ENCODE results near the gene EIF6.

EIF6 gene

DNA sequence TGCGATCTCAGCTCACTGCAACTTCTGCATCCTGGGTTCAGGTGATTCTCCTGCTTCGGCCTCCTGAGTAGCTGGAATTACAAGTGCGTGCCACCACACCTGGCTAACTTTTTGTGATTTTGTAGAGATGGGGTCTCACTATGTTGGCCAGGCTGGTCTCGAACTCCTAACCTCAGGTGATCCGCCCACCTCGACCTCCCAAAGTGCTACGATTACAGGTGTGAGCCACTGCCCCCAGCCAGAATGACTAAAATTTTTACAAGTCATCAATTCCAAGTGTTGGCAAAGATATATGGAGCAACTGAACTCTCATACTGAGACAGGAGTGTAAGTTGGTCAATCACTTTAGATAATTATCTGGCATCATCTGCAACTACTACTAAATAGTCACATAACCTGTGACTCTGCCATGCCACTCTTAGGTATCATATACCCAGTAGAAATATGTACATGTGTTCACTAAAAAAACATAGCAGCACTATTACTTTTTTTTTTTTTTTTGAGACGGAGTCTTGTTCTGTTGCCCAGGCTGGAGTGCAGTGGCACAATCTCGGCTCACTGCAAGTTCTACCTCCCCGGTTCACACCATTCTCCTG lies 3.0 kb downstream of the EIF6 start:
- in situ Hi-C loops (cut with MboI; ENCODE audit: low sequenced_read_pairs) = no loop called here

DNA sequence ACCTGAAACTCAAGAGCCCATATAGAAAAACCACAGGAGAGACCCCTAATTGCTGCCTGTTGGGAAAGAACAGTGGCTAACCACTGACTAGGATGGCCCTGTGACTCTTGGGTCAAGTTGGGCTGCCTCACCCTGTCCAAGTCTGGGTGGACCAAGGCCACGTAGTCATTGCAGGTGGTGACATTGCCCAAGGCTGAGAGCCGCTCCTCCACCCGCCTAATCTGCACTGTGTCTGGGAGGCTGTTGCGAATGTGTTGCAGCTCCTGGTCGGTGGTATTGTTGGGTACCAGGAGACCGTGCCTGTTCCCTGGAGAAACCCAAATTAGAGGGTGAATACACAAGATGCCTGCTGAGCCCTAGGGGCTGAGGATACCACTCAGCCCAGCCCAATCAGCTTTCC lies 4.0 kb downstream of the EIF6 start:
- in situ Hi-C loops (cut with MboI; ENCODE audit: low sequenced_read_pairs) = no loop called here

DNA sequence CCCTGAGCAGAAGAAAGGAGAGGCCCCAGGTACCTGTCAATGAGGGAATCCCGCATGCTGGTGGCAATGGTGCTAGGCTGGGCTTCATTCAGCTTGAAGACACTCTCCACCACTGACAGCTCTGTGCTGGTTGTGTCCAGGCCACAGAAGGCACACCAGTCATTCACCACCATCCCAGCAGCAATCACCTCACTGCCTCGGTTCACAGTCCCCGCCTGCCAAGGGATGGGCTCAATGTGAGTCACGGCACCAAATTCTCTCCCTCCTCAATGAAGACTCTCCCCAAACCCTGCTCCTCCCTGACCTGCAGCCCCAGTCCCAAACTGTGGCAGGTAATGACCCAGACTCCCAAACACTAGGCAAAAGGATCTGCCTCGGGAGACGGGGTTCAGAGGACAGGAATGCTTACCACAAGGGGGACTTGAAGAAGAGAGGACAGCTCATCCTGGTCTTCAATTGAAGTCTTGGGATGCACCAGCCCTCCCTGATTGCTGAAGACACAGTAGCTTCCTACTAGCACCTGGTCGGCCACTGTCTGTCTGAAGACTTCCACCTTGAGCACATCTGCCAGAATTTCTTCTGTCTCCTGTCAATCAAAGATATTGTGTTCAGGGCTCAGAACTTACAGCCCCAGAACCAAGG lies 4.9 kb downstream of the EIF6 start:
- in situ Hi-C loops (cut with MboI; ENCODE audit: low sequenced_read_pairs) = no loop called here

DNA sequence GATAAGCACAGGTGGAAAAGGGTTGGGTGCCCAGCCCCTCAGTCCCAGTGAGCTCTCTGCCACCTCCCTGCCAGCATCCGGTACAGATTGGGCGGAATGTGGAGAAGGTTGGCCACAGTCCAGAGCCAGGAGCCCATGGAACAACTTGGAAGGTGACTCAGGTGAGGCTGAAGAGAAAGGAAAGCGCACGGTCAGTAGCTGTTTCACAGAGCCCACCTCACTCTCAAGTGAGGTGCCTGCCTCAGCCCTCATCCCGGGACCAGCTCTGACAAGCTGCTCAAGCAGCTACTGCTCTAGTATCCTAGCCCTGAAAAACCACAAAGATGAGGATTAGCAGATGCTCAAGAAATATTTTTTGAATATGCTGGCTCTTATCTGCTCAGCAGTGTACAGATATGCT lies 5.5 kb downstream of the EIF6 start:
- in situ Hi-C loops (cut with MboI; ENCODE audit: low sequenced_read_pairs) = no loop called here

DNA sequence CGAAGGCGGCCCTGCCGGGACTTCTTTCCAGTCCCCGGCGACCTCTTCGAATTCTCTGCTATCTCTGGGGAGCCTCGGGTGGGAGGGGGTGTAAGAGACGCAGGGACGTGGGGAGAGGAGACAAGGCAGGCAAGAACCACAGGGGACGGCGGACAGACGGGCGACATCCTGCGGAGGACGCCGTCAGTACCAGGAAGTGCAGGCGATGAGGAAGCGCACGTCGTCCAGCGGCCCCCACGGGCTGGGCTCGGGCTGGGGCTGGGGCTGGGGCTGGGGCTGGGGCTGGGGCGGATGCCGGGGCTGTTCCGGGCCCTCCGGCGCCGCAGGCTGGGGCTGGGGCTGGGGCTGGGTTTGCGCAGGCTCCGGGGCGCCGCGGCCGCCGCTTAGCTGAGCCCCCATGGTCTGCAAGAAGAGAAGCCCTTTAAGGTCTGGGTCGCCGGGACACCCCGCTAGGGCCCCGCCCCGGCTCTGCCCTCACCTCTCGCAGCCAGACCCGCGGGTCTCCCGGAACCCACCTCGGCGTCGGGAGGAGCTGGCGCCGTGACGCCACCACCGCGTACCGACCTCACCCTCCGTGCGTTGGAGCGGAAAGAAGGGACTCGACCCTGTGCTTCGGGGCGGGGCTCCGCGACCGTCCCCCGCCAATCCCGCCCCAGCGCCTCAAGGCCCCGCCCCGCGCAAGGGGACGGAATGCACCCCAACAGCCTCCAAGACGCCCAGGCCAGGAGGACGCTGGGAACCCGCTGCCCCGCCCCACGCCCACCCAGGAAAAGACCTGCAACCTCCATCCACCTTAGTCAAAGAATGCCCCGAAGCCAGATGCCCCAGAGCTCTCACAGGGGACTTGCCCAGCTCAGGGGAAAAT lies 6.8 kb downstream of the EIF6 start, which contains the start of gene MMP24OS:
Gene MMP24OS, minus strand, starts transcription at position 592 of the 865 bp plus-strand sequence. Its CDS starts 193 bp downstream, at position 399.
- in situ Hi-C loops (cut with MboI; ENCODE audit: low sequenced_read_pairs) = no loop called here

DNA sequence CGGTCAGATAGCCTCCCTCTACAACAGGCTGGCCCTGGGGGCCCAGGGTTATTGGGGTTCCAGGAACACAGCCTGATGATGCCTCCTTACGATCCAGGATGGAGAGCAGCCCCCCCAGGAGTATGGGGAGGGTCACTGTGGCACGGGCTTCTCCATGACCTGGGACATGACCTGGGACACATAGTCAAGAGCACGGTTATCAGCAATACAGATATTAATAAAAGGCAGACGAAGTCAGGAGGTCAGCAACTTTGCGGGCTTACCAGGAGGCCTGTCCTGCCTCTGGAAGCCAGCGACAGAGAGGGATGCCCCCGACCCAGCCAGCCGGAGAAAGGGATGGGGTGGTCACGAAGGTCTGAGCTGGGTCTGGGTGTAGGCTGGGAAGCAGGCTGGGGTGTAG lies 7.4 kb downstream of the EIF6 start:
- in situ Hi-C loops (cut with MboI; ENCODE audit: low sequenced_read_pairs) = no loop called here

DNA sequence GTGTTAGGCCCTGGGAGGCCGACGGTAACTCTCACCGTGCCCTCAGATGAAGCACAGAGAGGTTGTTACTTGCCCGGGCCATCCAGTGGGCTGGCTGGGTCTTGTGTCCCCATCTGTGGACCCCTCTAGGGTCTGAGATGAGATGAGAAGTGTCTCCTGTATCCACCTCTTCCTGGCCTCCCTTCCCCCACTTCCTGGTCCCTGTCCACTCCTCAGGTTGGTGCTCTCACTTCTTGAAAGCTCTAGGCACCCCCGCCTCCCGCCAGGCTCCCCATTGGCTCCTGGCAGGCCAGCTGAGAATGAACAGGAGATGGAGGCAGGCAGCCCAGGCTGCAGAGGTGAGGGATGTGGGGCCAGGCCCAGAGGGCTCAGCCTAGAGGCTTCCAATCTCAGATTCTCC lies 8.2 kb downstream of the EIF6 start:
- in situ Hi-C loops (cut with MboI; ENCODE audit: low sequenced_read_pairs) = no loop called here

DNA sequence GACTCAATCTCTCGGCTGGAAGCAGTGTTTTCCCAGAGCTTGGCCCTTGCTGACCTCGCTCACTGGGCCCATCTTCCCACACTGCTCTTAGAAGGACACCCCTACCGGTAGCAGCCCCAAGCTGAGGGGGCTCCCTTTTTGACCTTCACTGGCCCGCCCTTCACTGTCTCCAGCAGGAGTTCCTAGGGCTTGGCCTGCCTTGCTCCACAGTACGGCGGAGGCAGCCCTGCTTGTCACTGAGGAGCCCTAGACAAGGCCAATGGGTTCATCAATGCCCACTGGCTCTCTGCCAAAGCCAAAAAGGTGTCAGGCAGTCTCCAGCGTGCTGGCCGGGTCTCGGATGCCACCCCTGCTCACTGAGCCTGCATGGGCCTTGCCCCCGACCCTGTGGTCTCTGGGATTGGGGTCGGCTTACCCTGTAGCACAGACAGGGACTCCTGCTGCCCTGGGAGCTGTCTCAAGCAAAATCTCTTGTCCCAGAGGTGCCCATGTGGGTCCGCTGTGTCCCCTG lies 8.8 kb downstream of the EIF6 start:
- in situ Hi-C loops (cut with MboI; ENCODE audit: low sequenced_read_pairs) = no loop called here

DNA sequence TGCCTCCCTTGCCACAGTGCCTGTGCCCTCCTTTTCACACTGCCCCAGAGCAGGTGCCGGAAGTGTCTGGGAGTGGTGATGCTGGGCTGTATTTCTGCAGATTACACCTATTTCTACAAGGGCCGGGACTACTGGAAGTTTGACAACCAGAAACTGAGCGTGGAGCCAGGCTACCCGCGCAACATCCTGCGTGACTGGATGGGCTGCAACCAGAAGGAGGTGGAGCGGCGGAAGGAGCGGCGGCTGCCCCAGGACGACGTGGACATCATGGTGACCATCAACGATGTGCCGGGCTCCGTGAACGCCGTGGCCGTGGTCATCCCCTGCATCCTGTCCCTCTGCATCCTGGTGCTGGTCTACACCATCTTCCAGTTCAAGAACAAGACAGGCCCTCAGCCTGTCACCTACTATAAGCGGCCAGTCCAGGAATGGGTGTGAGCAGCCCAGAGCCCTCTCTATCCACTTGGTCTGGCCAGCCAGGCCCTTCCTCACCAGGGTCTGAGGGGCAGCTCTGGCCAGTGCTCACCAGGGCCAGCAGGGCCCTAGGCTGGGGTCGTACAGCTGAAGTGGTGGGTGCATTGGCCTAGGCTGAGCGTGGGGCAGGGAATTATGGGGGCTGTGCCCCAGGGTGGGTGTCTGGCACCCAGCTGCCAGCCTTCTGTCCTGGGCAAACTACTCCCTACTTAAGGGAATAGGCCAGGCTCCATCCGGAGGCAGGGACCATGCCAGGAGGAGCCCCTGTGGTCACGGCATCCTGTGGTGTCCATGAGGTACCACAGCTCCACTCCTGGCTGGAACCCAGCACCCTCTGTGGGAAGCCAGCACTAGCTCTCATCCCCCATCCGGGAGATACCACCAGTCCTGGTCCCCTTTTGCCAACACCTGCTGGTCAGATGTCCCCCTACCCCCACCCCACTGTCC lies 10.1 kb downstream of the EIF6 start:
- in situ Hi-C loops (cut with MboI; ENCODE audit: low sequenced_read_pairs) = loop anchor here (25.0 kb wide), 1 partner anchor 437 kb away; the partner anchor contains the start of gene NCOA6

DNA sequence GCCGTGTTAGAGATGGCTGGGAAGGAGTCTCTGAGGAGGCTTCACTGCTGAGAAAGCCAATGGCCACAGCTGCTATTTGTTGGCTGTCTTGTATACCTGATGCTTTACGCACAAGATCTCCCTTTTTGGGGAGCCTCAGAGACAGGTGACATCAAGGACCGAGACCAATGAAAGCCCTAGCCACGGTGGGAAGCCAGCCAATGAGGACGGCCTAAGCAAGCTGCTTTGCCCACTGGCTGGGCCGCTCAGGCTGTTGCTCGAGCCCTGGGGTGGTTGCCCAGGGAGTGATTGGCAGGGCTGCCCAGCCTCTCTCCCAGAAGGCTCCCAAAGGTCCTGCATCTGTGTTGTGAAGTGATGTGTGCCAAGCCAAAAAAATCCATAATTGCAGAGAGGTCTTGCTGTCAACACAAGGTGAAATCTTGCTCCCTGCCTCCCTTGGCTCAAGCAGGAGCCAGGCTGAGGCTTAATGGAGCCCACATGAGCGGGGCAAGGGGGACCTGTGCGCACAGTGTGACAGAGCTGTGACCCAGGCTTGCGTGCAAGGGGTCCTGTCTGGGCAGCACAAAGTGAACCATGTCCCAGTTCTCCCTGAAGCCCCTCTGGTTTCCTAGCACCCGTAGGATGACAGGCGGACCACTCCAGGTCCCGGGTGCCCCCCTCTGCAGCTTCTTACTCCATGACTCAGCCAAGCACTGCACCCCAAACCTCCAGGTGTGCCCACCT lies 11.0 kb downstream of the EIF6 start:
- in situ Hi-C loops (cut with MboI; ENCODE audit: low sequenced_read_pairs) = loop anchor here (25.0 kb wide), 1 partner anchor 436 kb away; the partner anchor contains the start of gene NCOA6

DNA sequence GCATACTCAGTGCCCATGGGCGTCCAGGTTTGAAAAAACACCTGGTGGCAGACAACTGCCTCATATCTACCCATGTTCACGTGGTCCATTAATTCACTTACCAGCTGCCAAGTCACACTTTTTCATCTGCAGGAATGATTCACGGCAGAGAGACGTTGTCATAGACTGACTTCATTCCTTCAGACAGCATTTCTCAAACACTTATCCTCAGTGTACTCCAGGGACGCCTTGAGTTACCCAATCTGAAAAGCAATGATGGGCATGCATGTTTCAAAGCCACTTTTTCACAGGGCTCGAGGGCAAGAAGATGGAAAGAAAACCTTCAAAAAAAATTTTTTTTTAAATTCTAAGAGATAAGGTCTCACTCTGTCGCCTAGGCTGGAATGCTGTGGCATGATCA lies 12.7 kb downstream of the EIF6 start:
- in situ Hi-C loops (cut with MboI; ENCODE audit: low sequenced_read_pairs) = loop anchor here (25.0 kb wide), 1 partner anchor 435 kb away; the partner anchor contains the start of gene NCOA6

DNA sequence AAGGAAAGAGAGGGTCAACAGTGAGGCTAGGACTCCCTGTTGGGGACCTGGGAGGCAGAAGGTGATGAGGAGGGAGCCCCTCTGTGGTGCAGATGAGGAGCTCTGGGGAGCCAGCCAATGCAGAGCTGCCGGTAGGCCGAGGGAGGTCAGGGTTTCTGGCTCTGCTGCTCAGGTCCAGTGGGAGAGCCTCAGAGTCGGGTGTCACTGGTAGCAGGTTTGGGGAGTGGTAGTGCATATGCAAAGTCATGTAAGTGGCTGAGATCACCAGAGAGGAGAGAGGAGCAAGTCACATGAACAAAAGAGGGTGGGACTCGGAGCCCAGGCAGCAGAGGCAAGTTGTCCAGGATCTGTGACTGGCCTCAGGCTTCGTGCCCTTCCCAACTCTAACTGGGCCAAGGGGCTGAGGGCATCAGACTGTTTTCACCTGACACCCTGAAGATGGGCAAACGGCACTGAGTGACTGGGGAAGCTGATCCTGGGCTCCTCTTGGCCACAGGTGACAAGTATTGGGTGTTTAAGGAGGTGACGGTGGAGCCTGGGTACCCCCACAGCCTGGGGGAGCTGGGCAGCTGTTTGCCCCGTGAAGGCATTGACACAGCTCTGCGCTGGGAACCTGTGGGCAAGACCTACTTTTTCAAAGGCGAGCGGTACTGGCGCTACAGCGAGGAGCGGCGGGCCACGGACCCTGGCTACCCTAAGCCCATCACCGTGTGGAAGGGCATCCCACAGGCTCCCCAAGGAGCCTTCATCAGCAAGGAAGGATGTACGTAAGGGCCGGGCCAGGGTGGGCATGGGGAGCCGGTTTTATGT lies 13.3 kb downstream of the EIF6 start:
- in situ Hi-C loops (cut with MboI; ENCODE audit: low sequenced_read_pairs) = loop anchor here (25.0 kb wide), 1 partner anchor 434 kb away; the partner anchor contains the start of gene NCOA6

DNA sequence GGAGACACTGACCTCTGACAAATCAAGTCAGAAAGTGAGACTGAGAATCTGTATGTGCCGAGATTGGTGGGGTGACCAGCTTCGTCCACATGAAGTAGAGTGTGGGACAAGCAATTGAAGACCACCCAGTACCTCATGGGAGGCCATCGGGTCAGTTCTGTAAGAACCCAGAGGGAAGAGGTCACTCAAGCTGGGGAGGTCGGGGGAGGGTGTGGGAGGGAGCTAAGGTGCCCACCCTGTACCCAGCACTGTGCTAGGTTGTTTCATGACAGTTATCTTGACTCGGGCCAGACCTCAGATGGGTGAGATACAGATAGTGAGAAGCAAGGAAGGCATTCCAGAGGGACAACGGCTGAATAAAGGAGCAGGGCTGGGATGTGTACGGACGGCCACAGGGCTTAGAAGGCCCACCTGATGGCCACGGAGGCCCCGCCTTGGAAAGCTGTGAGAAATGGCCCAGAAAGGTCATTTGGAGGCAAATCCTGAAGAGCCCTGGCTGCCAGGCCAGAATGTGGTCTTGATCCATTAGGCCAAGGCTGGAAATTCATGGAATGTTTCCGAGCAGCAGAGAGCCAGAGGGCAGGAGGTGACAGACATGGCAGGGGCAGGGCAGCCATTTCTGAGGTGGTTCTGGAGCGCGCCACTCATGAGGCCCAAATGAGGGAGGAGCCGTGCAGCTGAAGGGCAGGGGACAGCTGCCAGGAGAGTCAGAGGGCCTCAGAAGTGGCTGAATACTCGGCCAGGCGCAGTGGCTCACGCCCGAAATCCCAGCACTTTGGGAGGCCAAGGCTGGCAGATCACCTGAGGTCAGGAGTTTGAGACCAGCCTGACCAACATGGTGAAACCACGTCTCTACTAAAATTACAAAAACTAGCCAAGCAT lies 14.3 kb downstream of the EIF6 start:
- in situ Hi-C loops (cut with MboI; ENCODE audit: low sequenced_read_pairs) = loop anchor here (25.0 kb wide), 1 partner anchor 433 kb away; the partner anchor contains the start of gene NCOA6

DNA sequence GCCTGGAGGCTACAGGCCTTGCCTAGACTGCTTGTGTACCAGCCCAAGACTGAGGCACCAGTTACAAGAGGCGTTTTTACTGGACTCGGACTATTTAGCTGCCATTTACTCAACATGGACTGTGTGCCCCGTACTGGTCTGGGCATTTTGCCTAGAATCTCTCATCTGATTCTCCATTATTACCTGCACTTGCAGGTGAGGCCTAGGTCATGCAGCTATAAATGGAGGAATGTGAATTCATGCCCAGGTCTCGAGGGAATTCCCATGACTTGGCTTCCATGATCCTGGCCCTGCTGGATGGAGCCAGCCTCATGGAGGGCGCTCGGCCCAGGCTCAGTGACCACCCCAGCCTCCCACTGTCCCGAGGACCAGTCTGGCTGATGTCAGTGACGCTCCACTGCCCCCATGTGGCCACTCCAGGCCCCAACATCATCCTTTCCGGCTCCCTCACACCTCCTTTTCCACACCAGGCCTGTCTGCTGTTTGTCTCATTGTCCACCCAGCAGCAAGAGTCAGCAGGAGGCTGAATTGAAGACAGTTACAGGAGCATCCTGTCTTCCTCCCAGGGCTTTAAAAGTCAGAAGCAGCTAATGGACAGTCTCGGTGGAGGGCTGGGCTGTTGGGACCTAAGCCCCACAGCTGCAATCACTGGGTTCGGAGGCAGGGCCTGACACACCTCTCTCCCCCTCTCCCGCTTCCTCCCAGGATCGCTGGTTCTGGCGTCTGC lies 15.4 kb downstream of the EIF6 start:
- in situ Hi-C loops (cut with MboI; ENCODE audit: low sequenced_read_pairs) = loop anchor here (25.0 kb wide), 1 partner anchor 432 kb away; the partner anchor contains the start of gene NCOA6

DNA sequence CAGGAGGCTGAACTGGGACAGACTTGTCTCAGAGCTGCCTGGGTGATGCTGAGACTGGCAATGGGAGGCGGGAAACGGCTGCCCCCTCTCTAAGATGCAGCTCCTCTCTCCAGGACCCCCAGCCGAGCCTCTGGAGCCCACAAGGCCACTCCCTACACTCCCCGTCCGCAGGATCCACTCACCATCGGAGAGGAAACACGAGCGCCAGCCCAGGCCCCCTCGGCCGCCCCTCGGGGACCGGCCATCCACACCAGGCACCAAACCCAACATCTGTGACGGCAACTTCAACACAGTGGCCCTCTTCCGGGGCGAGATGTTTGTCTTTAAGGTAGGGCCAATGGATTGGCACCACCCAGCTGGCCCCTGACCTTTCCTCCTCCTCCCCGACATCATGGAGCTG lies 17.5 kb downstream of the EIF6 start:
- in situ Hi-C loops (cut with MboI; ENCODE audit: low sequenced_read_pairs) = loop anchor here (25.0 kb wide), 1 partner anchor 430 kb away; the partner anchor contains the start of gene NCOA6

DNA sequence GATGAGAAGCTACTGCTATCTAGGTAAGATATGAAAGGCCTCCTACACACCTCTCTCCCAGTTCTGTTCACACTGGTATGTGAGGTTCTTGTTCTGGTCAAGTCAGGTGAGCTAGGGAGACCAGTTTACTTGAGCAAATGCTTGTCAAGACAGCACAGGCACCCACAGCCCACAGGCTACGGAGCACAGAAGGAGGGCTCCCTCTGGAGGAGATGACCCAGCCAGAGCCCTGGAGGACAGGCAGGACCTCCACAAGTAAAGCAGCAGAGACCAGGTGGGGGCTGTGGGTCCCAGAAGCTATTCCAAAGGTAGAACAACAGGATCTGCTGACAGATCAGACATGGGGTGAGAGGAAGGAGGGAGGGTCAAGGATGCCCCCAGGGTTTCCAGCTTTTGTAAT lies 19.8 kb downstream of the EIF6 start:
- in situ Hi-C loops (cut with MboI; ENCODE audit: low sequenced_read_pairs) = loop anchor here (25.0 kb wide), 1 partner anchor 427 kb away; the partner anchor contains the start of gene NCOA6

Data from HL-60/S4 treated with phorbol 12-myristate 13-acetate at 8.2 ng/mL for 4 days and 3 days (cell line).